K562 (cell line): ENCODE measurements around the gene PDZD8. TPM values are rescaled to one million over a fixed set of nuclear protein-coding genes. Genes with fewer than 3 reads are reported as not detected.
A peak's percentile ranks its signal among the peaks of the same experiment; 100 is the strongest.

ENCODE experiments used
- ARID4B ChIP-seq: sonication (generic); formaldehyde crosslinking; IDR thresholded peaks from 2 replicates; pipeline ENCODE4 v1.8.0; 2022; ENCODE audit warnings: mild to moderate bottlenecking, missing genetic modification reagents
- BMI1 ChIP-seq: fragments of 150-350 bp; IDR thresholded peaks from 2 replicates; pipeline ENCODE4 v1.6.1; 2014; ENCODE audit warnings: low read length
- C11orf30 ChIP-seq: fragments of 450-650 bp; IDR thresholded peaks from 2 replicates; pipeline ENCODE4 v1.6.1; 2016; ENCODE audit warnings: low read depth, mild to moderate bottlenecking
- CEBPZ ChIP-seq: fragments of 150-350 bp; IDR thresholded peaks from 2 replicates; pipeline ENCODE4 v1.6.1; 2014; ENCODE audit warnings: low read depth, mild to moderate bottlenecking, low read length, borderline replicate concordance
- EHMT2 ChIP-seq: fragments of 450-650 bp; IDR thresholded peaks from 2 replicates; pipeline ENCODE4 v1.6.1; 2018; ENCODE audit warnings: antibody characterized with exemption
- KDM5B ChIP-seq: fragments of 200-600 bp; sonication (generic); IDR thresholded peaks from 2 replicates; pipeline ENCODE4 v1.6.1; 2012; ENCODE audit warnings: low read depth, mild to moderate bottlenecking, moderate library complexity, low read length, control low read depth, inconsistent platforms; ENCODE audit not compliant: insufficient replicate concordance
- NR4A1 ChIP-seq, 2 experiments: fragments of 250-450 bp in 1 of 2; fragments of 450-650 bp in 1 of 2; sonication (Bioruptor Pico) in 1 of 2; IDR thresholded peaks; 2 replicates each; pipeline versions ENCODE4 v1.4.0 to v1.6.1; 2016 to 2020; ENCODE audit warnings: mild to moderate bottlenecking in 2 of 2, missing compliant biosample characterization in 1 of 2, missing genetic modification characterization in 1 of 2, moderate library complexity in 1 of 2
- POLR2G ChIP-seq: fragments of 200-400 bp; formaldehyde crosslinking; IDR thresholded peaks from 2 replicates; pipeline ENCODE4 v1.6.1; 2017; ENCODE audit warnings: low read depth, mild to moderate bottlenecking, antibody characterized with exemption, low read length, moderate library complexity
- RCOR1 ChIP-seq, 2 experiments: IDR thresholded peaks; 2 replicates each; pipeline ENCODE4 v1.6.1; 2012; ENCODE audit warnings: low read depth in 2 of 2, low read length in 2 of 2, borderline replicate concordance in 1 of 2, improper control_type of control experiment in 1 of 2
- SAFB2 ChIP-seq: fragments of 200-400 bp; formaldehyde crosslinking; IDR thresholded peaks from 2 replicates; pipeline ENCODE4 v1.6.1; 2018; ENCODE audit warnings: borderline replicate concordance, low read length, low read depth, moderate library complexity; ENCODE audit not compliant: severe bottlenecking
- ZFP30 ChIP-seq: fragments of 250-450 bp; sonication (Bioruptor Pico); IDR thresholded peaks from 2 replicates; pipeline ENCODE4 v1.8.0; 2022; ENCODE audit warnings: moderate library complexity, mild to moderate bottlenecking, inconsistent platforms, borderline replicate concordance
- polyA plus RNA-seq, 8 experiments: library from polyadenylated mRNA; depleted of rRNA in 4 of 8; stranded (reverse) in 5 of 8; unstranded in 3 of 8; fragments of >200 nt; fragmentation: Nextera tagmentation in 2 of 8; fragmentation: Illumina TruSeq in 1 of 8; extraction: Ambion mirVana in 2 of 8; extraction: Trizol in 1 of 8; gene quantifications; 2 replicates each; pipeline versions ENCODE4 v1.2.1 to v1.2.3, GENCODE V29; 2011 to 2014; ENCODE audit warnings: inconsistent platforms in 1 of 8, missing spikeins in 1 of 8
- total RNA-seq, 7 experiments: library from RNA; depleted of rRNA in 6 of 7; stranded (reverse); fragments of >200 nt in 6 of 7; fragmentation: Illumina TruSeq in 2 of 7; extraction: Trizol in 2 of 7; gene quantifications; 2 replicates each; pipeline versions ENCODE4 v1.2.1 to v1.2.3, GENCODE V29; 2011 to 2021; ENCODE audit warnings: low replicate concordance in 1 of 7
- TF ChIP-seq, protein P1 (sequence below): fragments of 250-450 bp; sonication (Bioruptor Pico); IDR thresholded peaks from 2 replicates; pipeline ENCODE4 v1.5.0; 2021
- TF ChIP-seq, protein P2 (sequence below): sonication (generic); formaldehyde crosslinking; IDR thresholded peaks from 2 replicates; pipeline ENCODE4 v1.9.0; 2022; ENCODE audit warnings: mild to moderate bottlenecking, missing genetic modification reagents
- TF ChIP-seq, protein P3 (sequence below): fragments of 450-650 bp; IDR thresholded peaks from 2 replicates; pipeline ENCODE4 v1.6.1; 2014; ENCODE audit warnings: low read depth, mild to moderate bottlenecking, moderate library complexity, borderline replicate concordance

The PDZD8 gene
- total and polyA plus RNA-seq, 9 of the 15 experiments (the other 6 are each of a cell fraction or from before 2014, with no cell fraction given), result 5.5 to 53.4 (median 36.8) TPM

- TF ChIP-seq EHMT2 (0 out of 2 replicates have a peak, but pooled peaks have one; percentile 37), C11orf30 (no peak), ZFP30 (no peak), KDM5B (no peak), RCOR1 (IDR thresholded peaks at IDR 0.05; ENCODE audit: borderline replicate concordance in 1 of 2, low read depth in 2 of 2, low read length in 2 of 2) (peak in 1 of 2 experiments; percentile 60; a peak in 1 of 4 replicates), ARID4B (CRISPR knock-in tag) (no peak), NR4A1 (CRISPR knock-in tag; IDR thresholded peaks at IDR 0.05) (no peak), NR4A1 (tag; IDR thresholded peaks at IDR 0.05) (0 out of 2 replicates have a peak, but pooled peaks have one; percentile 65), POLR2G (no peak), CEBPZ (no peak), BMI1 (no peak), SAFB2 (no peak)
- TF ChIP-seq, protein P1, sequence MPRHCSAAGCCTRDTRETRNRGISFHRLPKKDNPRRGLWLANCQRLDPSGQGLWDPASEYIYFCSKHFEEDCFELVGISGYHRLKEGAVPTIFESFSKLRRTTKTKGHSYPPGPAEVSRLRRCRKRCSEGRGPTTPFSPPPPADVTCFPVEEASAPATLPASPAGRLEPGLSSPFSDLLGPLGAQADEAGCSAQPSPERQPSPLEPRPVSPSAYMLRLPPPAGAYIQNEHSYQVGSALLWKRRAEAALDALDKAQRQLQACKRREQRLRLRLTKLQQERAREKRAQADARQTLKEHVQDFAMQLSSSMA (CRISPR knock-in tag), result no peak
- TF ChIP-seq, protein P2, sequence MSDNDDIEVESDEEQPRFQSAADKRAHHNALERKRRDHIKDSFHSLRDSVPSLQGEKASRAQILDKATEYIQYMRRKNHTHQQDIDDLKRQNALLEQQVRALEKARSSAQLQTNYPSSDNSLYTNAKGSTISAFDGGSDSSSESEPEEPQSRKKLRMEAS (CRISPR knock-in tag), result peak; percentile 14; the same call in 1 of the 2 replicates
- TF ChIP-seq, protein P3, sequence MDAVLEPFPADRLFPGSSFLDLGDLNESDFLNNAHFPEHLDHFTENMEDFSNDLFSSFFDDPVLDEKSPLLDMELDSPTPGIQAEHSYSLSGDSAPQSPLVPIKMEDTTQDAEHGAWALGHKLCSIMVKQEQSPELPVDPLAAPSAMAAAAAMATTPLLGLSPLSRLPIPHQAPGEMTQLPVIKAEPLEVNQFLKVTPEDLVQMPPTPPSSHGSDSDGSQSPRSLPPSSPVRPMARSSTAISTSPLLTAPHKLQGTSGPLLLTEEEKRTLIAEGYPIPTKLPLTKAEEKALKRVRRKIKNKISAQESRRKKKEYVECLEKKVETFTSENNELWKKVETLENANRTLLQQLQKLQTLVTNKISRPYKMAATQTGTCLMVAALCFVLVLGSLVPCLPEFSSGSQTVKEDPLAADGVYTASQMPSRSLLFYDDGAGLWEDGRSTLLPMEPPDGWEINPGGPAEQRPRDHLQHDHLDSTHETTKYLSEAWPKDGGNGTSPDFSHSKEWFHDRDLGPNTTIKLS, result no peak
Observed at GRCh38 chr10:117408436-117409384, 33.5 kb upstream of the PDZD8 start (continued).
